Measurements from ENCODE around the gene CEP135.

The CEP135 gene

DNA sequence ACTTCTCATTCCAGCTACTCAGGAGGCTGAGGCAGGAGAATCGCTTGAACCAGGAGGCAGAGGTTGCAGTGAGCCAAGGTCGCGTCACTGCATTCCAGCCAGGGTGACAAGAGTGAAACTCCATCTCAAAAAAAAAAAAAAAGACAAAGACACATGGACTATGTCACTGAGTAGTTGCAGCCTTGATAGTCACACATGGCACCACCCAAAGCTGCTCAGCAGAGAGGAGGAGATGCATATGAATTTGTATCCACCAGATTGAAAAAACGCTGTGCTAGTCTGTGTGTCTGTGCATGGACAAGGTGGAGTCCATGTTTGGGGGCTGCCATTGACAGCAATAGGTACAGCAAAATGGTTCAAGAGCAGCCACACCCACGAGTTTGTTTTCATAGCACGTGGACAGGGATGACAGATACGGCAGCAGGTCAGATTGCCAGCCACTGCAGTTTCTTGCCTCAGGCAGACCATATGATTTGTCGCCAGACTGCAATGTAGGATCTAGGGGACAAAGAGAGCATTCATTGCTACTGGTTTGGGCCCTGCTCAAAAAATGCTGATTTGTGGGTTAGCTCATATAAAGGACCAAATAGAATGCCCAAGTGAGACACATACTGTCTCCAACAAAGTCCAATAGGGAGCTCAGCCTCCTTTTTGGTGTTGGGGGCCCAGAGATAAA lies 89.9 kb downstream of the CEP135 start:
- Mint-ChIP-seq H3K9me3 (no peaks in the 10 kb centered on the region), H3K36me3 (ENCODE audit: low read depth) (no peaks in the 10 kb centered on the region), H3K4me3 (no peak overlapping the region), H3K27me3 (peaks cover 10% of the 10 kb centered on the region), H3K27ac (no peak overlapping the region), H3K4me1 (ENCODE audit: low read depth) (no peaks in the 10 kb centered on the region)

DNA sequence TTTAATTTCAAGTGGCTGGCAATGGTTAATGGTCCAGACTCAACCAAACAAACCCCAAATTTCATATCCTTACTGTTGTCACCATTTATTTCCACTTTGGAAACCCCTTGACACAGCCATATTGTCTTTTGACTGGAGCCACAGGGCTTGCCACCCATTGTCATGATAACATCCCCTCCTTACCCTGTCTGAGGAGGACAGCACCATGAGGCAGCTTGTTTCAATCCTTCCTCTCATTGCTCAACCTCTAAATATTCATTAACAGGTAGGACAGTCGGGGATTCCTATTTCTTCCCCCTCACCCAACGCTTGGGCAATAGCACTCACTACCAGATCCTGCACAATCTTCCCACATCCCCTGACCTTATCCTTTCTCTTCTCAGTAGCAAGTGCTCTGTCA lies 92.1 kb downstream of the CEP135 start:
- no peaks in the 10 kb centered on the region for H3K4me1 Mint-ChIP-seq (ENCODE audit: low read depth)
- no peaks in the 10 kb centered on the region for H3K9me3 Mint-ChIP-seq
- no peak overlapping the region for H3K4me3 Mint-ChIP-seq
- no peak overlapping the region for H3K27ac Mint-ChIP-seq
- peaks cover 21% of the 10 kb centered on the region for H3K27me3 Mint-ChIP-seq
- H3K36me3 Mint-ChIP-seq (ENCODE audit: low read depth), result no peaks in the 10 kb centered on the region

DNA sequence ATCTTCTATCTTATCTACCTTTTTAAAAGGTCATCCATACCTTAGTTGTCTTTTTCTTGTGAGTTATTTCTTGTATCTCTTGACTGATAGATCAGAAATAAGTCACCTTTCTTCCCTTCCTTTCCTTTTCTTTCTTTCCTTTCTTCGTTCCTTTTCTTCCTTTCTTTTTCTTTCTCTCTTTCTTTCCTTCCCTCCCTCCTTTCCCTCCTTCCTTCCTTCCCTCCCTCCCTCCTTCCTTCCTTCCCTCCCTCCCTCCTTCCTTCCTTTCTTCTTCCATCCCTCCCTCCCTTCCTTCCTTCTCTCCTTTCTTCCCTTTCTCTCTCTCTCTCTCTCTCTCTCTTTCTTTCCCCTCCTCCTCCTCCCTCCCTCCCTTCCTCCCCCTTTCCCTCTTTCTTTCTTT lies 93.5 kb downstream of the CEP135 start:
- Mint-ChIP-seq H3K27ac (no peak overlapping the region), H3K27me3 (peaks cover 35% of the 10 kb centered on the region), H3K36me3 (ENCODE audit: low read depth) (no peaks in the 10 kb centered on the region), H3K4me3 (no peak overlapping the region), H3K4me1 (ENCODE audit: low read depth) (no peaks in the 10 kb centered on the region), H3K9me3 (no peaks in the 10 kb centered on the region)

DNA sequence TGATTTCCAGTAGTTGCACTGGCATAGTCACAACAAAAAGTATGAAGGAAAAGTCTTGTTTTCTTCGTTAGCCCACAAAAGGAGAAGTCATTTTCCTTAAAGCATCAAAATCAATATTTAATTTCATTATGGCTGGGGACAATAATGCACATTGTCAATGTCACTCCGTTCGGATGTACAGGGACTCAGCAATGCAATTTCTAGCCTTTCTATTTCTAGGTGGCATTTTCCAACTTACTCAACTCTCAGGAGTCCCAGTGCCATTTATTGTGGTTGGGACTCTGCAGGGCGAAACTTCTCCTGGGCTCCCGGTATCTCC lies 99.6 kb downstream of the CEP135 start:
- no peaks in the 10 kb centered on the region for H3K36me3 Mint-ChIP-seq (ENCODE audit: low read depth)
- H3K4me3 Mint-ChIP-seq, result peak overlapping the region; percentile 74
- peaks cover 58% of the 10 kb centered on the region for H3K27me3 Mint-ChIP-seq
- no peak overlapping the region for H3K27ac Mint-ChIP-seq
- no peaks in the 10 kb centered on the region for H3K9me3 Mint-ChIP-seq
- H3K4me1 Mint-ChIP-seq (ENCODE audit: low read depth), result peaks cover 15% of the 10 kb centered on the region

DNA sequence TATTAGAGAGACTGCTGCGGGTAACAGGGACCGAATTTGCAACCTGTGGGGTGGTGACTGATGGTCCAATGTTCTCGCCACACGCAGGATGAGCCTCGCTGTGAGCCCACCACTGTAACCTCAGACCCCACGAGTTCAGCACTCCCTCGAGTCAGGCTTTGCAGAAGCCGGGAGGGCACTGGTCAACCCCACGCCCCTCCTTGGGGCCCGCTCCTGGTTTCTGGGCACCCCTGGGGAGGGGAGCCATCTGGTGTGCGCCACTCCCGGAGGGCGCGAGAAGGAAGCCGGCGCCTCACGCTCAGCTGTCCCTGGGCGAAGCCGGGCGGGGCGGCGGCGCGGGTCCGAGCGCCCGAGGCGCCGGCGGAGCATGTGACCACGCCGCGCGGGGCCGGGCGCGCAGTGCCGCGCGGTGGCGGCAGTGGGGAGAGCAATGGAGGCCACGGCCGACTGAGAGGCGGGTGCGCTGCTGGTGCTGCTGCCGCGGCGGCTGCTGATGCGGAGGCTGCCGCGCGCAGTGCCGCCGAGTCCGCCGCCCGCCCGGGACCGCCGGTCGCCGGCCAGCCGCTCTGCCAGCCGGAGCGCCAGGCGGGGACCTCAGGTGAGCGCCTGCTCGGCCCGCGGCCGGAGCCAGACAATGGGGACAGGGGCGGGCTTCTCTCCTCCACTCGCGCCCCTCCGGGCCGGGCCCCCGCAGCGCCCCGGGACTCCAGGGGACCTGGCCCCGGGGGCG lies 100.1 kb downstream of the CEP135 start:
- Mint-ChIP-seq H3K36me3 (ENCODE audit: low read depth) (no peaks in the 10 kb centered on the region), H3K4me1 (ENCODE audit: low read depth) (peaks cover 15% of the 10 kb centered on the region), H3K27me3 (peaks cover 58% of the 10 kb centered on the region), H3K9me3 (no peaks in the 10 kb centered on the region), H3K27ac (no peak overlapping the region), H3K4me3 (peak overlapping the region; percentile 74)

DNA sequence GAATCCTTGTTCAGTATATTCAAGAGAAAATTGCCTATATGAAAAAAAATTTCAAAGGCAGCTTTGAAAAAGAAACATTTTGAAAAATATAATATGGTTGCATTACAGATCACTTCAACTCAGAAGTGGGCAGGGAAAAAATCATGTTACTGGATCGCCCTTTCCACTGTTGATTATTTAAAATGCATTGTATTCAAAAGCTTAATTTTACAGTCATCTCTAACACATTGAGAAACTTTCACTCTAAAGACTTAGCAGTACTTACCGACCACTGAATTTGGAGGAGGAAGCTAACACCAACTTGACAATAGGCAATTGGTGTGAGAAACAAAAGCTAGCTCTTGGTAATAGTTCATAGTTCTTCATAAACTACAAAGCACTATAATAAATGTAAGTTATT lies 101.9 kb downstream of the CEP135 start:
- no peak overlapping the region for H3K4me3 Mint-ChIP-seq
- peaks cover 15% of the 10 kb centered on the region for H3K4me1 Mint-ChIP-seq (ENCODE audit: low read depth)
- H3K27me3 Mint-ChIP-seq, result peaks cover 57% of the 10 kb centered on the region
- no peaks in the 10 kb centered on the region for H3K36me3 Mint-ChIP-seq (ENCODE audit: low read depth)
- no peaks in the 10 kb centered on the region for H3K9me3 Mint-ChIP-seq
- H3K27ac Mint-ChIP-seq, result no peak overlapping the region

DNA sequence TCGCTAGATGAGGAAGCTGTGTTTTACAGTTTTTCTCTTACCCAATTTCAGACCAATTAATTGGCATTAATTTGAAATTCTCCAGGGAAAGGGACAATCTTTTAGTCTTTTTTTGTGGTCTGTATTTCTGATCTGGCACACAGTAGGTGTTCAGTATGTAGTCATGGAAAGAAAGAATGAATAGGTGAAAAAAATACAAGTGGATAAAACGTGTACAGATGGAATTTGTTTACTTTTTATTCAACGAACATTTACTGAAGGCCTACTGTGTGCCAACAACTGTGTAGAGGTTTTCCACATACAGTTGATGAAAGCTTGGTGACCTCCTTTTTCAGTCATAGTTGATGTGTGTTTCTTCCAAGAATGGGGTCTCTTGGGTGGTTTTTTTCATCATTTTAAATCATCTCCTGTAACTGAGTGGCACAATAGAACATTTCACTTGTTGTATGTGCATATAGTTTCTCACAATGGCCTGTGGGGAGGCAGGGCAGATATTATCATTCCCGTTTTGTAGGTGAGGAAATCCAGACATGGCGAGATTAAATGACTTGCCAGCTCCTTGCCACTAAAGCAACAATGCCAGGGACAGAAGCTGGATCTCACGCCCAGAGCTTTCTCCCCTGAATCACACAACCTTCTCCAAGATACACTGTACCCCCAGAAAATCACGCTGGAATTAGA lies 102.4 kb downstream of the CEP135 start:
- Mint-ChIP-seq H3K27ac (no peak overlapping the region), H3K36me3 (ENCODE audit: low read depth) (no peaks in the 10 kb centered on the region), H3K4me1 (ENCODE audit: low read depth) (peaks cover 15% of the 10 kb centered on the region), H3K9me3 (no peaks in the 10 kb centered on the region), H3K4me3 (no peak overlapping the region), H3K27me3 (peaks cover 51% of the 10 kb centered on the region)

DNA sequence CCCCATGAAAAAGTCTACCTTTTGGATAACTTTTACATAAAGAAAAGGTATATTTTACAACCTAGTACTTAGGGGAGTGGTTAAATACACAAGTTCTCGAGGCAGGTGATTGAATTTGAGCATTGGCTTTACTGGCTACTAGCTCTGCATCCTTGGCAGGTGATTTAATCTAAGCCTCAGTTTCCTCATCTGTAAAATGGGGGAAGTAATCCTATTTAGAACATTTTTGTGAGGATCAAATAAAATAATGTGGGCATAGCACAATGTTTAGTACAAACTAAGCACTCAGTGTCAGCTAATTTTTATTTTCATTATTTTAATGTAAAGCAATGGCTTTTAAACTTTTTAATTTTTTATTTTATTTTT lies 102.9 kb downstream of the CEP135 start:
- Mint-ChIP-seq H3K36me3 (ENCODE audit: low read depth) (no peaks in the 10 kb centered on the region), H3K9me3 (no peaks in the 10 kb centered on the region), H3K27ac (no peak overlapping the region)

DNA sequence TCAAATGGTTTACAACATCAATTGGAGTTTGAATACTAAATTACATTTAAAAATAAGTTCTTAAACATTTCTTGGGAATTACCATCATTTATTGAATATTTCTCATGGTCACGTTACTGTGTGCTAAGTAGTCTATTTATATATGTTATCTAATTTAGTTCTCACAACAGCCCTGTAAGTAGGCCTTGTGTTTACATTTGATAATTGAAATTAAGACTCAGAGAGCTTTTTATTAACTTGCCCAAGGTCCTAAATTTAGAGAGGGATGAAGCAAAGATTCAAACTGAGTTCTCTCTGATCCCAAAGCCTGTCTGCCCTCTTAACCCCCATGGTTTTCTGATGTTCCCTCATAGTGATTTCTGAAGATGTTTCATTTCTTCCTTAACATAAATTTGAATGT lies 103.7 kb downstream of the CEP135 start:
- H3K27me3 Mint-ChIP-seq, result peaks cover 40% of the 10 kb centered on the region
- no peak overlapping the region for H3K4me3 Mint-ChIP-seq
- no peaks in the 10 kb centered on the region for H3K36me3 Mint-ChIP-seq (ENCODE audit: low read depth)
- H3K27ac Mint-ChIP-seq, result no peak overlapping the region
- H3K4me1 Mint-ChIP-seq (ENCODE audit: low read depth), result peaks cover 15% of the 10 kb centered on the region
- H3K9me3 Mint-ChIP-seq, result no peaks in the 10 kb centered on the region

More for the DNA sequence above, 102.9 kb downstream of the CEP135 start:
- Mint-ChIP-seq H3K27me3 (peaks cover 46% of the 10 kb centered on the region), H3K4me3 (no peak overlapping the region), H3K4me1 (ENCODE audit: low read depth) (peaks cover 15% of the 10 kb centered on the region)

DNA sequence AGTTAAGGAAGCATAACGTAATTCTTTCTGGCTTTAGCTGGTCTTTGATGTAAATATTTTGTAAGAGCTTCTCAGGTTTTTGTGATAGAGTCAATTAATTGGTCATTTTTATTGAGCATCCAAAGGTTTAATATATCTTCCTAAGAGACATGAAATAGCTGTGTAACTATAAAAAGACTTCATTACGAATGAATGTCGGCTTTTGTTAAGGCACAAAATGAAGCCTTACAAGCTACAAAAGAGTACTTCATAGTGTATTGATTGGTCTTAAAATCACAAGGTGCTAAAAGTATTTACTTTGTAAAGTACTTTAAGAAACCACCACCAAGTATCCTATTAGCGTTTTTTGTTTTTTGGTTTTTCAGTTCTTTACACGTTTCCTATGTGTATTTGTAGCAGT lies 104.2 kb downstream of the CEP135 start:
- peaks cover 15% of the 10 kb centered on the region for H3K4me1 Mint-ChIP-seq (ENCODE audit: low read depth)
- no peaks in the 10 kb centered on the region for H3K36me3 Mint-ChIP-seq (ENCODE audit: low read depth)
- no peaks in the 10 kb centered on the region for H3K9me3 Mint-ChIP-seq
- peaks cover 40% of the 10 kb centered on the region for H3K27me3 Mint-ChIP-seq
- no peak overlapping the region for H3K27ac Mint-ChIP-seq
- H3K4me3 Mint-ChIP-seq, result no peak overlapping the region

DNA sequence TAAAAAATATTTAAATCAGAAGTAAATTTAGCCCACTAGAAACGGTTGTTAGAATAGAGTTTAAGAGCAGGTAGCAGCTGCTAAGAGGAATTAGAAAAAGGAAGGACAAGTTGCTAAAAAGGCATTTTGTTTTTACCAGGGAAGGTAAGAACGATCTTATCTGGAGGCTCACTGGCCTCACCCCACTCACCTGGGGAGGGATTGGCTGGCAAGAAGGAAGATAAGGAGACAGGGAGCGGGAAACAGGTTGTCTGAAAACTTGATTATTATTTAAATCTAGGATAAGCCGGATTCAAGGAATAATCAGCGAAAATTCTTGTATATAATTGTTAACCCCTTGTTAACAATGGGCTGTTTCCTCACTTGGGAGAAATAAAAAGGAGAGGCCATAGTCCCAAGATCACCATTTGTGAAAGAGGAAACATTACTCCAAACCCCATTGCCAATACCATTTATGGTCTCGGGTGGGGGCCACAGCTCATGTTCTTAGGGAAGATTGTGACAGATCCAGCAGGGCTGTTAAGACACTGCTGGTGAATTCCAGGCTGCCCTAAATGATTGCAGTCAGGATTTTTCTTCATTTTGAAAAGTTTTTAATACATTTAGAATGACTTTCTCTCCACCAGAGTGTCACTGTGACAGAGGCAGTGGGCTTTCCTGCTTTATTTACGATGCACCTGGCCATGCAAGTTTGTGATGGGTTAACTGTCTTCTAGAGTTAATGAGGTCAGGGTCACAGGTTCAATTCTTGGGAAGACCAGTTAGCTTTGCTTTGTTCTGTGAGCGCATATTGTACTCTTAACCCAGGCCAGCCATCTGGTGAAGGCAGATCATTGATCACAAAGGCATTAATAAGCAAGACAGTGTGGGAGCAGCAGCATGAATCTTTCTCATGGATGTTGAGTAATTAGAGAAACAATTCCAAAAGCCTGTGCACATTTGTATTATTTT lies 106.6 kb downstream of the CEP135 start:
- Mint-ChIP-seq H3K4me1 (ENCODE audit: low read depth) (peaks cover under 1% of the 10 kb centered on the region), H3K27ac (no peak overlapping the region), H3K36me3 (ENCODE audit: low read depth) (no peaks in the 10 kb centered on the region), H3K9me3 (no peaks in the 10 kb centered on the region), H3K4me3 (no peak overlapping the region), H3K27me3 (peaks cover 34% of the 10 kb centered on the region)

DNA sequence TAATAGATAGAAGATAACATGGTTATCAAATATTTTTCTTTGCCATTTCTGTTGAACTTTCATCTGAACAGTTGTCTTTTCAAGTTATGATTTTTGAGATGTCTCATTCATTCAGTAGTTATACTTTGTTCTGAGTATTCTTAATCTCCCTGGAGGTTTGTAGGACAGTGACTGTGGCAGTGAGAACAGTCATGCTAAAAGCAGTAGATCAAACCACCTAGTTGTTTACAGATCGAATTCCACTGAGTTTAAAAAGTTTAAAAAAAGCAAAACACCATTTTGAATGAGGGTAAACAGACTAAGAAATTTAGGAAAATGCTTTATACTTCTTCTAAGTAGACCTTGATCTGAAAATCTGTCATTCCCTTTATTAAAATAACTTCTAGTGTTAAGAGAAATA lies 107.2 kb downstream of the CEP135 start:
- Mint-ChIP-seq H3K36me3 (ENCODE audit: low read depth) (no peaks in the 10 kb centered on the region), H3K9me3 (no peaks in the 10 kb centered on the region), H3K4me1 (ENCODE audit: low read depth) (no peaks in the 10 kb centered on the region), H3K27me3 (peaks cover 28% of the 10 kb centered on the region), H3K4me3 (no peak overlapping the region), H3K27ac (no peak overlapping the region)

DNA sequence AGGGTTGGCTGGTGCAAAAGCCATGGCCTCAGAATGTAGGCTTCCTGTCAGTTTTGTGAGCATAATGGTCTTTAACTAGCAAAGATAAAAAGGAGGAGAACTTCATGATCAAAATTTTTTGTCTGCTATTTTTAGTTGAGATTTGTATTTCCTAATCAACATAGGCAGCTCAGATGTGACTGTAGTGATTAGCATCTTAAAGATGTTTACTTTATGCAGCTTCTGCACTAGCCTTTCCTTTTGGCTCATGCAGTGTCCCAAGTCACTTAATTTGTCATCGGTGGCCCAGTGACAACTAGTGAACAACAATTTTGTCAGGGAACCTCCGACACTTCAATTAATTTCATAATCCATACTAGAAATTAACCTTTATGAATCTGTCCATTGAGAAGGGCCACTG lies 109.8 kb downstream of the CEP135 start:
- no peaks in the 10 kb centered on the region for H3K9me3 Mint-ChIP-seq
- H3K36me3 Mint-ChIP-seq (ENCODE audit: low read depth), result no peaks in the 10 kb centered on the region
- H3K27me3 Mint-ChIP-seq, result peaks cover 15% of the 10 kb centered on the region
- no peaks in the 10 kb centered on the region for H3K4me1 Mint-ChIP-seq (ENCODE audit: low read depth)
- no peak overlapping the region for H3K27ac Mint-ChIP-seq
- H3K4me3 Mint-ChIP-seq, result no peak overlapping the region

DNA sequence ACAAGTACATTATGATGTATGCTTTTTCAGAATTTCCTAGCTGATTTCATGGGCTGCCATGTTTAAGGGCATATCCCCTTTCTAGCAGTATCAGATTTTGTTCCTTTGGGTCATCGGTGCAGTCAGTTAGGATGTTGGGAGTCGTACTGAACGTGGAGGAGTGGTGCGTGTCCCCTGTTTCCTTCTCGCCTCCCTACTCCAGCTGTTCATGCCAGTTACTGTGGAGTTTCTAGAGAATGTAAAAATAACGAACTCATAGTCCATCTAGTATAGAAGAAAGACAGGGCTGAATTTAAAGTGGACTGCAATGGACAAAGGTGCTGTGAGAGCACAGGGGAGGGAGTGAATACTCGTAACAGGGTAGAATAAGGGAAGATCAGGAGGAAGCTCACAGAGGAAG lies 111.3 kb downstream of the CEP135 start:
- H3K4me3 Mint-ChIP-seq, result no peak overlapping the region
- H3K4me1 Mint-ChIP-seq (ENCODE audit: low read depth), result no peaks in the 10 kb centered on the region
- H3K9me3 Mint-ChIP-seq, result no peaks in the 10 kb centered on the region
- no peak overlapping the region for H3K27ac Mint-ChIP-seq
- H3K36me3 Mint-ChIP-seq (ENCODE audit: low read depth), result no peaks in the 10 kb centered on the region
- H3K27me3 Mint-ChIP-seq, result peaks cover 10% of the 10 kb centered on the region

DNA sequence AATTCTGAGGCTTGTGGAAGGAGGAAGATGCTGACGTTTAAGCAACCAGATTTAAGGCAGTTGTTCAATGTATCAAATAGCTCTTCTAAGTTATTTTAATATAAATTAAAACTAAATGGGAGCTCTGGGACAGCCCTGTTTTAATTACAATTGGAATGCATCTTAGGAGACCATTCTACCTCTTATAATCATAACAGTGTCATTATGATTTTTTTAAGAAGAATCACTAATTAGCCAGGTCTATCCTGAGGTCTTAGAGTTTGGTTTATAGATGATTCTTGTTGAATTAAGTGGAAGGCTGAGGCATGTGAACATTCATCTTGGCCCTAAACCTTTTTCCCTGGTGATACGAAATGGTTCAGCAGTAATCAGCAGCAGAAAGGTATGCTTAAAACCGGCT lies 113.4 kb downstream of the CEP135 start:
- Mint-ChIP-seq H3K4me1 (ENCODE audit: low read depth) (no peaks in the 10 kb centered on the region), H3K27me3 (peaks cover 14% of the 10 kb centered on the region), H3K27ac (no peak overlapping the region), H3K36me3 (ENCODE audit: low read depth) (no peaks in the 10 kb centered on the region), H3K9me3 (no peaks in the 10 kb centered on the region), H3K4me3 (no peak overlapping the region)
